GM23338 (cell line): ENCODE data around the gene CDKAL1. TPM values are rescaled to one million over a fixed set of nuclear protein-coding genes. Genes with fewer than 3 reads are reported as not detected.

ENCODE experiments used
- ATAC-seq: fragments of 200-7000 bp; cut with Tn5 transposase; 3 replicates; pipeline ENCODE4 v1.9.1; 2020
- DNase-seq: peaks from one replicate; pipeline ENCODE4 v3.0.0-alpha.2; 2015; ENCODE audit warnings: low spot score
- H2AFZ ChIP-seq: fragments of 200-600 bp; sonication (generic); 2 replicates; pipeline ENCODE4 v1.8.0; 2016; ENCODE audit warnings: antibody characterized with exemption, mild to moderate bottlenecking, moderate library complexity
- H3F3A ChIP-seq: fragments of 200-600 bp; sonication (generic); replicated peaks from 2 replicates; pipeline ENCODE4 v1.8.0; 2017; ENCODE audit warnings: antibody characterized with exemption, mixed run types, low read depth
- H3K27ac ChIP-seq: fragments of 200-600 bp; sonication (generic); 2 replicates; pipeline ENCODE4 v1.6.1; 2016; ENCODE audit warnings: low read depth
- H3K27me3 ChIP-seq: fragments of 200-600 bp; sonication (generic); 2 replicates; pipeline ENCODE4 v1.8.0; 2016; ENCODE audit warnings: mild to moderate bottlenecking, mixed run types, moderate library complexity; ENCODE audit not compliant: insufficient read depth
- H3K36me3 ChIP-seq: fragments of 200-600 bp; sonication (generic); 2 replicates; pipeline ENCODE4 v1.8.0; 2016; ENCODE audit warnings: mild to moderate bottlenecking; ENCODE audit not compliant: insufficient read depth
- H3K4me1 ChIP-seq: fragments of 200-600 bp; sonication (generic); 2 replicates; pipeline ENCODE4 v1.8.0; 2016; ENCODE audit warnings: mild to moderate bottlenecking, moderate library complexity; ENCODE audit not compliant: insufficient read depth
- H3K4me2 ChIP-seq: fragments of 200-600 bp; sonication (generic); 2 replicates; pipeline ENCODE4 v1.7.1; 2017; ENCODE audit warnings: mixed run types
- H3K4me3 ChIP-seq: fragments of 200-600 bp; sonication (generic); 2 replicates; pipeline ENCODE4 v1.6.1; 2016; ENCODE audit warnings: mixed run types
- H3K79me2 ChIP-seq: fragments of 200-600 bp; sonication (generic); replicated peaks from 2 replicates; pipeline ENCODE4 v1.8.0; 2017; ENCODE audit warnings: mild to moderate bottlenecking; ENCODE audit not compliant: insufficient read depth
- H3K9me2 ChIP-seq: fragments of 200-600 bp; sonication (generic); 2 replicates; pipeline ENCODE4 v1.8.0; 2017; ENCODE audit not compliant: insufficient read depth
- H4K20me1 ChIP-seq: fragments of 200-600 bp; sonication (generic); replicated peaks from 2 replicates; pipeline ENCODE4 v1.8.0; 2017; ENCODE audit warnings: mild to moderate bottlenecking; ENCODE audit not compliant: insufficient read depth
- H3K27ac Mint-ChIP-seq: 2 replicates; pipeline ENCODE4 v1.8.0; 2020; ENCODE audit warnings: inconsistent platforms, mild to moderate bottlenecking, moderate library complexity, mixed read lengths
- H3K27me3 Mint-ChIP-seq: 3 replicates; pipeline ENCODE4 v1.8.0; 2022; ENCODE audit warnings: low read depth, mild to moderate bottlenecking, moderate library complexity, mixed read lengths, inconsistent platforms; ENCODE audit not compliant: insufficient read depth, poor library complexity
- H3K36me3 Mint-ChIP-seq: 3 replicates; pipeline ENCODE4 v1.8.0; 2021; ENCODE audit warnings: low read depth, mild to moderate bottlenecking, inconsistent platforms, moderate library complexity, mixed read lengths
- H3K4me1 Mint-ChIP-seq: 3 replicates; pipeline ENCODE4 v1.8.0; 2020; ENCODE audit warnings: mild to moderate bottlenecking, inconsistent platforms, mixed read lengths
- H3K4me3 Mint-ChIP-seq: 3 replicates; pipeline ENCODE4 v1.8.0; 2021; ENCODE audit warnings: moderate library complexity, mild to moderate bottlenecking, inconsistent platforms, mixed read lengths
- H3K9me3 Mint-ChIP-seq: 3 replicates; pipeline ENCODE4 v1.8.0; 2020; ENCODE audit warnings: moderate library complexity, mild to moderate bottlenecking, inconsistent platforms, mixed read lengths
- CREB1 ChIP-seq: fragments of 250-450 bp; sonication (Bioruptor Pico); IDR thresholded peaks from 2 replicates; pipeline ENCODE4 v1.5.0; 2020; ENCODE audit warnings: low read depth, mild to moderate bottlenecking, moderate library complexity
- EZH2 ChIP-seq: fragments of 200-600 bp; sonication (generic); IDR thresholded peaks from one replicate; pipeline ENCODE4 v1.8.0; 2017; ENCODE audit warnings: antibody characterized with exemption, mild to moderate bottlenecking, low read depth; ENCODE audit not compliant: unreplicated experiment
- EZH2phosphoT487 ChIP-seq: fragments of 200-600 bp; sonication (generic); IDR thresholded peaks from one replicate; pipeline ENCODE4 v1.8.1; 2018; ENCODE audit warnings: antibody characterized with exemption; ENCODE audit not compliant: unreplicated experiment
- JUNB ChIP-seq: IDR thresholded peaks from one replicate; pipeline ENCODE4 v1.6.1; 2016; ENCODE audit warnings: antibody characterized with exemption; ENCODE audit not compliant: unreplicated experiment
- POLR2AphosphoS5 ChIP-seq: IDR thresholded peaks from 2 replicates; pipeline ENCODE4 v1.6.1; 2016; ENCODE audit warnings: antibody characterized with exemption, low read depth
- ZNF114 ChIP-seq: fragments of 250-450 bp; sonication (Bioruptor Pico); IDR thresholded peaks from 2 replicates; pipeline ENCODE4 v1.5.0; 2020; ENCODE audit warnings: mild to moderate bottlenecking, moderate library complexity
- polyA plus RNA-seq: library from polyadenylated mRNA; unstranded; fragments of >200 nt; fragmentation: Nextera tagmentation; extraction: Ambion mirVana; gene quantifications from 2 replicates; pipeline ENCODE4 v1.2.1, GENCODE V29; 2016
- total RNA-seq: library from RNA; depleted of rRNA; stranded (reverse); fragments of >200 nt; shearing (Covaris generic); gene quantifications from 2 replicates; pipeline ENCODE4 v1.2.3, GENCODE V29; 2014
- TF ChIP-seq, protein P1 (sequence below), 2 experiments: fragments of 200-600 bp in 1 of 2; sonication (generic) in 1 of 2; conservative IDR thresholded peaks; 2 replicates each; pipeline versions ENCODE4 v1.5.1 to v1.6.1; 2016 to 2017; ENCODE audit warnings: antibody characterized with exemption in 2 of 2, low read depth in 2 of 2, mild to moderate bottlenecking in 2 of 2, moderate library complexity in 1 of 2
- TF ChIP-seq, protein P2 (sequence below): IDR thresholded peaks from one replicate; pipeline ENCODE4 v1.6.1; 2018; ENCODE audit warnings: antibody characterized with exemption; ENCODE audit not compliant: unreplicated experiment
- TF ChIP-seq, protein P3 (sequence below): fragments of 250-450 bp; sonication (Bioruptor Pico); IDR thresholded peaks from 2 replicates; pipeline ENCODE4 v1.5.0; 2020; ENCODE audit warnings: mild to moderate bottlenecking, moderate library complexity

CDKAL1 gene
- total and polyA plus RNA-seq, 2 experiments from 2014 or later: 17.8 to 35.0 TPM

DNA sequence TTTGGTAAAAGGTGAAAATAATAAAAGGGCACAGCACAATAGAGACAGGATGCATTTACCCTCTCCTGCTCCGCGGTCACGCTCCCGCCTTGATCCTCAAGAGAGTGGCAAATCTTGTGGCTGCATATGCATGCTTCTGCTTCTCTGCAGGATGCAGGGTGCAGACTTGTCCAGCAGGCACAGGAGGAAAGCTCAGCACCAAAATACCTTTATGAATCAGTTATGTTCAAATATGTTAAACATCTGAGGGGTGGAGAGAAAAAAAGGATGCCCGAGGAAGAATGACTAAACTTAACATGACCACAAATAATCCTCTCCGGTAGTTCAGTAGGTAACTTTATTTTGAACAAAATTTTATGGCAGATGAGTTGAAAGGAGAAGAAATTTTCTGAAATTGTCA, 693.2 kb downstream of the CDKAL1 start:
- Mint-ChIP-seq H3K27ac (no peak overlapping the region), H3K36me3 (peaks cover 8% of the 10 kb centered on the region; the same call in 1 of the 3 replicates), H3K27me3 (peaks cover 3% of the 10 kb centered on the region), H3K4me1 (peaks cover 9% of the 10 kb centered on the region), H3K4me3 (no peak overlapping the region), H3K9me3 (no peaks in the 10 kb centered on the region; the same call in 2 of the 3 replicates)
- Histone ChIP-seq H3F3A (no peaks in the 10 kb centered on the region), H3K27me3 (no peaks in the 10 kb centered on the region), H3K9me2 (0 out of 2 replicates have a peak, but pooled peaks cover 5% of the 10 kb centered on the region), H3K4me2 (no peak overlapping the region), H3K27ac (no peak overlapping the region), H3K79me2 (no peaks in the 10 kb centered on the region), H4K20me1 (no peaks in the 10 kb centered on the region), H3K4me3 (no peak overlapping the region), H3K4me1 (no peaks in the 10 kb centered on the region), H2AFZ (no peak overlapping the region), H3K36me3 (no peaks in the 10 kb centered on the region)
- DNase-seq (no peak), ATAC-seq (no peak)
- TF ChIP-seq EZH2phosphoT487 (no peak), JUNB (no peak), POLR2AphosphoS5 (no peak), EZH2 (no peak), CREB1 (CRISPR knock-in tag) (no peak), ZNF114 (CRISPR knock-in tag) (no peak)
- TF ChIP-seq, protein P1, sequence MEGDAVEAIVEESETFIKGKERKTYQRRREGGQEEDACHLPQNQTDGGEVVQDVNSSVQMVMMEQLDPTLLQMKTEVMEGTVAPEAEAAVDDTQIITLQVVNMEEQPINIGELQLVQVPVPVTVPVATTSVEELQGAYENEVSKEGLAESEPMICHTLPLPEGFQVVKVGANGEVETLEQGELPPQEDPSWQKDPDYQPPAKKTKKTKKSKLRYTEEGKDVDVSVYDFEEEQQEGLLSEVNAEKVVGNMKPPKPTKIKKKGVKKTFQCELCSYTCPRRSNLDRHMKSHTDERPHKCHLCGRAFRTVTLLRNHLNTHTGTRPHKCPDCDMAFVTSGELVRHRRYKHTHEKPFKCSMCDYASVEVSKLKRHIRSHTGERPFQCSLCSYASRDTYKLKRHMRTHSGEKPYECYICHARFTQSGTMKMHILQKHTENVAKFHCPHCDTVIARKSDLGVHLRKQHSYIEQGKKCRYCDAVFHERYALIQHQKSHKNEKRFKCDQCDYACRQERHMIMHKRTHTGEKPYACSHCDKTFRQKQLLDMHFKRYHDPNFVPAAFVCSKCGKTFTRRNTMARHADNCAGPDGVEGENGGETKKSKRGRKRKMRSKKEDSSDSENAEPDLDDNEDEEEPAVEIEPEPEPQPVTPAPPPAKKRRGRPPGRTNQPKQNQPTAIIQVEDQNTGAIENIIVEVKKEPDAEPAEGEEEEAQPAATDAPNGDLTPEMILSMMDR (conservative IDR thresholded peaks at IDR 0.05; ENCODE audit: low read depth in 2 of 2): no peak
- TF ChIP-seq, protein P2, sequence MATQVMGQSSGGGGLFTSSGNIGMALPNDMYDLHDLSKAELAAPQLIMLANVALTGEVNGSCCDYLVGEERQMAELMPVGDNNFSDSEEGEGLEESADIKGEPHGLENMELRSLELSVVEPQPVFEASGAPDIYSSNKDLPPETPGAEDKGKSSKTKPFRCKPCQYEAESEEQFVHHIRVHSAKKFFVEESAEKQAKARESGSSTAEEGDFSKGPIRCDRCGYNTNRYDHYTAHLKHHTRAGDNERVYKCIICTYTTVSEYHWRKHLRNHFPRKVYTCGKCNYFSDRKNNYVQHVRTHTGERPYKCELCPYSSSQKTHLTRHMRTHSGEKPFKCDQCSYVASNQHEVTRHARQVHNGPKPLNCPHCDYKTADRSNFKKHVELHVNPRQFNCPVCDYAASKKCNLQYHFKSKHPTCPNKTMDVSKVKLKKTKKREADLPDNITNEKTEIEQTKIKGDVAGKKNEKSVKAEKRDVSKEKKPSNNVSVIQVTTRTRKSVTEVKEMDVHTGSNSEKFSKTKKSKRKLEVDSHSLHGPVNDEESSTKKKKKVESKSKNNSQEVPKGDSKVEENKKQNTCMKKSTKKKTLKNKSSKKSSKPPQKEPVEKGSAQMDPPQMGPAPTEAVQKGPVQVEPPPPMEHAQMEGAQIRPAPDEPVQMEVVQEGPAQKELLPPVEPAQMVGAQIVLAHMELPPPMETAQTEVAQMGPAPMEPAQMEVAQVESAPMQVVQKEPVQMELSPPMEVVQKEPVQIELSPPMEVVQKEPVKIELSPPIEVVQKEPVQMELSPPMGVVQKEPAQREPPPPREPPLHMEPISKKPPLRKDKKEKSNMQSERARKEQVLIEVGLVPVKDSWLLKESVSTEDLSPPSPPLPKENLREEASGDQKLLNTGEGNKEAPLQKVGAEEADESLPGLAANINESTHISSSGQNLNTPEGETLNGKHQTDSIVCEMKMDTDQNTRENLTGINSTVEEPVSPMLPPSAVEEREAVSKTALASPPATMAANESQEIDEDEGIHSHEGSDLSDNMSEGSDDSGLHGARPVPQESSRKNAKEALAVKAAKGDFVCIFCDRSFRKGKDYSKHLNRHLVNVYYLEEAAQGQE: no peak
- TF ChIP-seq, protein P3, sequence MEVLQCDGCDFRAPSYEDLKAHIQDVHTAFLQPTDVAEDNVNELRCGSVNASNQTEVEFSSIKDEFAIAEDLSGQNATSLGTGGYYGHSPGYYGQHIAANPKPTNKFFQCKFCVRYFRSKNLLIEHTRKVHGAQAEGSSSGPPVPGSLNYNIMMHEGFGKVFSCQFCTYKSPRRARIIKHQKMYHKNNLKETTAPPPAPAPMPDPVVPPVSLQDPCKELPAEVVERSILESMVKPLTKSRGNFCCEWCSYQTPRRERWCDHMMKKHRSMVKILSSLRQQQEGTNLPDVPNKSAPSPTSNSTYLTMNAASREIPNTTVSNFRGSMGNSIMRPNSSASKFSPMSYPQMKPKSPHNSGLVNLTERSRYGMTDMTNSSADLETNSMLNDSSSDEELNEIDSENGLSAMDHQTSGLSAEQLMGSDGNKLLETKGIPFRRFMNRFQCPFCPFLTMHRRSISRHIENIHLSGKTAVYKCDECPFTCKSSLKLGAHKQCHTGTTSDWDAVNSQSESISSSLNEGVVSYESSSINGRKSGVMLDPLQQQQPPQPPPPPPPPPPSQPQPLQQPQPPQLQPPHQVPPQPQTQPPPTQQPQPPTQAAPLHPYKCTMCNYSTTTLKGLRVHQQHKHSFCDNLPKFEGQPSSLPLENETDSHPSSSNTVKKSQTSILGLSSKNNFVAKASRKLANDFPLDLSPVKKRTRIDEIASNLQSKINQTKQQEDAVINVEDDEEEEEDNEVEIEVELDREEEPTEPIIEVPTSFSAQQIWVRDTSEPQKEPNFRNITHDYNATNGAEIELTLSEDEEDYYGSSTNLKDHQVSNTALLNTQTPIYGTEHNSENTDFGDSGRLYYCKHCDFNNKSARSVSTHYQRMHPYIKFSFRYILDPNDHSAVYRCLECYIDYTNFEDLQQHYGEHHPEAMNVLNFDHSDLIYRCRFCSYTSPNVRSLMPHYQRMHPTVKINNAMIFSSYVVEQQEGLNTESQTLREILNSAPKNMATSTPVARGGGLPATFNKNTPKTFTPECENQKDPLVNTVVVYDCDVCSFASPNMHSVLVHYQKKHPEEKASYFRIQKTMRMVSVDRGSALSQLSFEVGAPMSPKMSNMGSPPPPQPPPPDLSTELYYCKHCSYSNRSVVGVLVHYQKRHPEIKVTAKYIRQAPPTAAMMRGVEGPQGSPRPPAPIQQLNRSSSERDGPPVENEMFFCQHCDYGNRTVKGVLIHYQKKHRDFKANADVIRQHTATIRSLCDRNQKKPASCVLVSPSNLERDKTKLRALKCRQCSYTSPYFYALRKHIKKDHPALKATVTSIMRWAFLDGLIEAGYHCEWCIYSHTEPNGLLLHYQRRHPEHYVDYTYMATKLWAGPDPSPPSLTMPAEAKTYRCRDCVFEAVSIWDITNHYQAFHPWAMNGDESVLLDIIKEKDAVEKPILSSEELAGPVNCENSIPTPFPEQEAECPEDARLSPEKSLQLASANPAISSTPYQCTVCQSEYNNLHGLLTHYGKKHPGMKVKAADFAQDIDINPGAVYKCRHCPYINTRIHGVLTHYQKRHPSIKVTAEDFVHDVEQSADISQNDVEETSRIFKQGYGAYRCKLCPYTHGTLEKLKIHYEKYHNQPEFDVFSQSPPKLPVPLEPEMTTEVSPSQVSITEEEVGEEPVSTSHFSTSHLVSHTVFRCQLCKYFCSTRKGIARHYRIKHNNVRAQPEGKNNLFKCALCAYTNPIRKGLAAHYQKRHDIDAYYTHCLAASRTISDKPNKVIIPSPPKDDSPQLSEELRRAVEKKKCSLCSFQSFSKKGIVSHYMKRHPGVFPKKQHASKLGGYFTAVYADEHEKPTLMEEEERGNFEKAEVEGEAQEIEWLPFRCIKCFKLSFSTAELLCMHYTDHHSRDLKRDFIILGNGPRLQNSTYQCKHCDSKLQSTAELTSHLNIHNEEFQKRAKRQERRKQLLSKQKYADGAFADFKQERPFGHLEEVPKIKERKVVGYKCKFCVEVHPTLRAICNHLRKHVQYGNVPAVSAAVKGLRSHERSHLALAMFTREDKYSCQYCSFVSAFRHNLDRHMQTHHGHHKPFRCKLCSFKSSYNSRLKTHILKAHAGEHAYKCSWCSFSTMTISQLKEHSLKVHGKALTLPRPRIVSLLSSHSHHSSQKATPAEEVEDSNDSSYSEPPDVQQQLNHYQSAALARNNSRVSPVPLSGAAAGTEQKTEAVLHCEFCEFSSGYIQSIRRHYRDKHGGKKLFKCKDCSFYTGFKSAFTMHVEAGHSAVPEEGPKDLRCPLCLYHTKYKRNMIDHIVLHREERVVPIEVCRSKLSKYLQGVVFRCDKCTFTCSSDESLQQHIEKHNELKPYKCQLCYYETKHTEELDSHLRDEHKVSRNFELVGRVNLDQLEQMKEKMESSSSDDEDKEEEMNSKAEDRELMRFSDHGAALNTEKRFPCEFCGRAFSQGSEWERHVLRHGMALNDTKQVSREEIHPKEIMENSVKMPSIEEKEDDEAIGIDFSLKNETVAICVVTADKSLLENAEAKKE (CRISPR knock-in tag): no peak
